NCI-H2227 (cell line): ENCODE data around the gene ADCY1.
A peak's percentile ranks its signal among the peaks of the same experiment; 100 is the strongest.
"Not testable (repeated sequence)": the region's sequence is repeated elsewhere in the genome, so short reads cannot be mapped to it uniquely, and the experiment has no call there.

Experiments
- DNase-seq: peaks from one replicate; lab custom pipeline; 2025; ENCODE audit not compliant: unreplicated experiment; lab: John Stamatoyannopoulos, UW

The ADCY1 gene

GRCh38 chr7:45726883-45727282 is 152.7 kb downstream of the ADCY1 start:
- no peak for DNase-seq

DNA sequence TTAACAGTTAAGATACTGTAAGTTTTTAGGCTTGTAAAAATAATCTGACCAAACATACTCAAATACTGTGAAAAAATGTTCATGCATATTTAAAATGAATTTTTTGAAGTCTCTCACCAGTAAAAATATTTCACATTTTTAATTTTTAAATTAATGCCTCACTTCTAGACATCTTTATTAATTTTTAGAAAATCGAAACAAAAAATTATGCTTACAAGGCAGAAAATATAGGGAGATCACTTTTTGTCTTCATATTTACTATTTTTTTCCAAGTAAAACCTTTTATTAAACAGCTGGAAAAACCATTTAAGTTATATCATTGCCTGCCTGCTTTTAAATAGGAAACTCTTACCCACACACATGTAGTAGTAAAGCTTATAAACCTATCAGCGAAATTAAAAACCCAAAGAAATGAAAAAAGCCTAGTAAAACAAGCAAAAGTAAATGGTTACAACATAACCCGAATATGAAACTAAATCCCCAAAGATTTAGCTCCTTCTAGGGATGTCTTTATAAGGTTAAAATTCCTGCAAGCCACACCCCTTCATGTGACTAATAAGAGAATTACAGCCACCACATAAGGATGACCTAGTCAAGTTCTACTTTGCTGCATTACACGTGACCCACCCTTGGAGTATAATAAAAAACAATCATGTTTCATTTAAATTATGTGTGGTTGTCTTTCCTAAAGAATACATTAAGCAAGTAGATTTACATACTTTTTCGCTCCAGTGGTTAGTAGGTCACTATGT is 157.7 kb downstream of the ADCY1 start:
- DNase-seq = not testable (repeated sequence)

GRCh38 chr7:45738920-45739319 is 164.8 kb downstream of the ADCY1 start:
- DNase-seq = not testable (repeated sequence)

- DNase-seq = not testable (repeated sequence)
Measured at GRCh38 chr7:45740573-45740972, 166.4 kb downstream of the ADCY1 start.

GRCh38 chr7:45748976-45749375 is 174.8 kb downstream of the ADCY1 start:
- not testable (repeated sequence) for DNase-seq

GRCh38 chr7:45751352-45751751 is 177.2 kb downstream of the ADCY1 start:
- not testable (repeated sequence) for DNase-seq

GRCh38 chr7:45756333-45756732 is 182.2 kb downstream of the ADCY1 start:
- not testable (repeated sequence) for DNase-seq

GRCh38 chr7:45756757-45757156 is 182.6 kb downstream of the ADCY1 start:
- peak; percentile 2 for DNase-seq

DNA sequence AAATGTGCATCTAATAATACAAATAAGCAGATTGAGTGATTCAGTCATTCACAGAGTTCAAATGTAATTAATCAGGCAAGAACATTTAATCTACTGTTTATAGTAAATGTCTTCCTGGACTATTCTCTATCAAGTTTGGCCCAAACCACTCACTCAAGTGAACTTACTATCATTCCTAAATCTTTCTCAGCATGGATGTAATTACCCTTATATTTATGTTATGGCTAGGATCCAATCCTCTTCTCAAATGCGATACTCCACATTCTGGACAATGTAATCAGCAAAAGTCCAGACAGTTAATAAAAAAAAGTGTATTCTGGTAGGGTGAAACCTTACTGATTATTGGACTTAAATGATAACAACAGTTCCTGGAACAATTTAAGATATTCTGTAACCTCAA is 185.3 kb downstream of the ADCY1 start:
- DNase-seq = not testable (repeated sequence)

DNA sequence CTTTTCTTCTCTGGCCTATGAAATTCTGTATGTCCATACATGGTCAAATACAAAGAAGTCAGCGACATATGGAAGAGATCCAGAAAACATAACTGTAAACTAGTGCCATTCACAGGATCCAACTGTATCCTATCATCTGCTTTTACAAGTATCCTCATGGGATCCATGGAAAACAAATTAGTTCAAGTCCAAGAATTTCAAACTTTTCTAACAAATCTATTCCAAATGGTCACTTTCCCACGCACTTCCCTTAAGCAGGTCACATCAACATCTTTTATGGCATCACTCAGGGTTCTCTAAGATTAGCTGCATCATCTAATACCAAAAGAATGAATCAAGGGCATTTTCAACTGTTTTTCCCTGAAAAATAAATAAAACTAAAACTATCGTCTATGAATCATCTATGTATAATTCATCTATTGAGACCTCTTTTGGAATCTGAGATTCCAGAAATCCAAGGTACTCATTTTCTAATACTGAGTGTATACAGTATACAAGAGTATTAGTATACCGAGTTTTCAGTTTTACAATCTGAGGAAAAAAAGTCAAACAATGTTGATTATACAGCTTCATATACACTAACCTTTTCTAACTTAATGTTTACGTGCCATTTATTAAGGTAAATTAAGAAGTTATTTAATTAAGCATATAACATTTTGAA is 187.5 kb downstream of the ADCY1 start:
- DNase-seq = not testable (repeated sequence)

GRCh38 chr7:45762225-45762994 is 188.2 kb downstream of the ADCY1 start:
- not testable (repeated sequence) for DNase-seq

- DNase-seq = peak; percentile 99
Measured at GRCh38 chr7:45768516-45769394, 194.6 kb downstream of the ADCY1 start.

- DNase-seq = not testable (repeated sequence)
Measured at GRCh38 chr7:45769626-45770025, 195.5 kb downstream of the ADCY1 start.
